ENCODE data around the gene SLCO2A1. TPM values are rescaled to one million over a fixed set of nuclear protein-coding genes. Genes with fewer than 3 reads are reported as not detected.

SLCO2A1 gene
- total and polyA plus RNA-seq, 8 donors = 34.7 to 180 (median 57.6) TPM

GRCh38 chr3:133955892-133956291, 73.8 kb downstream of the SLCO2A1 start:
- DNase-seq = peak in 1 of 4 donors; percentile 6
- TF ChIP-seq, protein P1, sequence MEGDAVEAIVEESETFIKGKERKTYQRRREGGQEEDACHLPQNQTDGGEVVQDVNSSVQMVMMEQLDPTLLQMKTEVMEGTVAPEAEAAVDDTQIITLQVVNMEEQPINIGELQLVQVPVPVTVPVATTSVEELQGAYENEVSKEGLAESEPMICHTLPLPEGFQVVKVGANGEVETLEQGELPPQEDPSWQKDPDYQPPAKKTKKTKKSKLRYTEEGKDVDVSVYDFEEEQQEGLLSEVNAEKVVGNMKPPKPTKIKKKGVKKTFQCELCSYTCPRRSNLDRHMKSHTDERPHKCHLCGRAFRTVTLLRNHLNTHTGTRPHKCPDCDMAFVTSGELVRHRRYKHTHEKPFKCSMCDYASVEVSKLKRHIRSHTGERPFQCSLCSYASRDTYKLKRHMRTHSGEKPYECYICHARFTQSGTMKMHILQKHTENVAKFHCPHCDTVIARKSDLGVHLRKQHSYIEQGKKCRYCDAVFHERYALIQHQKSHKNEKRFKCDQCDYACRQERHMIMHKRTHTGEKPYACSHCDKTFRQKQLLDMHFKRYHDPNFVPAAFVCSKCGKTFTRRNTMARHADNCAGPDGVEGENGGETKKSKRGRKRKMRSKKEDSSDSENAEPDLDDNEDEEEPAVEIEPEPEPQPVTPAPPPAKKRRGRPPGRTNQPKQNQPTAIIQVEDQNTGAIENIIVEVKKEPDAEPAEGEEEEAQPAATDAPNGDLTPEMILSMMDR (IDR thresholded peaks at IDR 0.05) = no peak
- Histone ChIP-seq H3K27ac (no peak overlapping the region), H3K36me3 (peaks cover 0 to 12% of the 10 kb centered on the region in 2 donors), H3K27me3 (no peaks in the 10 kb centered on the region), H3K9me3 (no peaks in the 10 kb centered on the region), H3K4me3 (no peak overlapping the region), H3K4me1 (peaks cover 0 to 4% of the 10 kb centered on the region in 2 donors)
- no peak for ATAC-seq
- intact Hi-C loops (cut with DNase I) = no loop called here

- peaks cover 0 to 12% of the 10 kb centered on the region in 2 donors for H3K36me3 ChIP-seq
- TF ChIP-seq, protein P1 (IDR thresholded peaks at IDR 0.05) = no peak
- H3K4me3 ChIP-seq = no peak overlapping the region
- H3K27me3 ChIP-seq = no peaks in the 10 kb centered on the region
- peaks cover 0 to 4% of the 10 kb centered on the region in 2 donors for H3K4me1 ChIP-seq
- H3K27ac ChIP-seq = no peak overlapping the region
- DNase-seq (no peak), ATAC-seq (no peak)
- intact Hi-C loops (cut with DNase I) = no loop called here
- H3K9me3 ChIP-seq = no peaks in the 10 kb centered on the region
Observed at GRCh38 chr3:133954717-133955360, 74.9 kb downstream of the SLCO2A1 start.

DNA sequence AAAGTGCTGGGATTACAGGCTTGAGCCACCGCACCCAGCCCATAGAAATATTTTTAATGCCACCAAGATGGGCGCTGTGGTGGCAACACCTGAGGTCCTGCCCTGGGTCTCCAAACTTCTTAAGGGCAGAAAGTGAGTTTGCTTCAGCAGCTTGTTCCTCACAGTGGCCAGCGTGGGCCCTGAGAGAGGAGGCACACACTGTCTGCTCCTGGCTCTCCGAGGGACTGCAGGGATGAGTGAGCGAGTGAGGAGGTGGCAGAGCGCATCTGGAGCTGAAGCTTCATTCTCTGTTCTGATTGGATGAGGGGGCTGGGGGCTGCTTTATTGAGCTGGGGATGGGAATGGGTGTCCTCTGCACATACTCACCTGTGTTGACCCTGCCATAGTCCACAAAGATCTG, 76.4 kb downstream of the SLCO2A1 start:
- Histone ChIP-seq H3K4me3 (no peak overlapping the region), H3K36me3 (peaks cover 0 to 12% of the 10 kb centered on the region in 2 donors), H3K27ac (no peak overlapping the region), H3K4me1 (no peaks in the 10 kb centered on the region), H3K27me3 (no peaks in the 10 kb centered on the region), H3K9me3 (no peaks in the 10 kb centered on the region)
- ATAC-seq (no peak), DNase-seq (no peak)
- intact Hi-C loops (cut with DNase I) = no loop called here
- TF ChIP-seq, protein P1 (IDR thresholded peaks at IDR 0.05) = no peak

- peak overlapping the region in 1 of 2 donors; percentile 23 for H3K27ac ChIP-seq
- peaks cover 0 to 5% of the 10 kb centered on the region in 2 donors for H3K36me3 ChIP-seq
- TF ChIP-seq, protein P1 (IDR thresholded peaks at IDR 0.05) = no peak
- peaks cover 5 to 28% of the 10 kb centered on the region in 2 donors for H3K4me1 ChIP-seq
- intact Hi-C loops (cut with DNase I) = no loop called here
- H3K9me3 ChIP-seq = no peaks in the 10 kb centered on the region
- DNase-seq (peak in 1 of 4 donors; percentile 67), ATAC-seq (no peak)
- no peak overlapping the region for H3K4me3 ChIP-seq
- no peaks in the 10 kb centered on the region for H3K27me3 ChIP-seq
Observed at GRCh38 chr3:133949438-133949837, 80.3 kb downstream of the SLCO2A1 start.

- no peak for ATAC-seq
- peak overlapping the region in 1 of 2 donors; percentile 46 for H3K27ac ChIP-seq
Observed at GRCh38 chr3:133948996-133949395, 80.7 kb downstream of the SLCO2A1 start.

More at GRCh38 chr3:133948996-133949395, 80.7 kb downstream of the SLCO2A1 start:
- Histone ChIP-seq H3K27me3 (no peaks in the 10 kb centered on the region), H3K4me1 (peaks cover 7 to 32% of the 10 kb centered on the region in 2 donors), H3K4me3 (no peak overlapping the region), H3K9me3 (no peaks in the 10 kb centered on the region), H3K36me3 (peaks cover 0 to 5% of the 10 kb centered on the region in 2 donors)
- TF ChIP-seq, protein P1 (IDR thresholded peaks at IDR 0.05) = no peak
- DNase-seq = no peak
- intact Hi-C loops (cut with DNase I) = no loop called here
